RPMI7951 (cell line): ENCODE data around the gene UNG. TPM values are rescaled to one million over a fixed set of nuclear protein-coding genes. Genes with fewer than 3 reads are reported as not detected.
A peak's percentile ranks its signal among the peaks of the same experiment; 100 is the strongest.

Experiments used
- DNase-seq: peaks from one replicate; pipeline ENCODE4 v3.0.0-alpha.2; 2012; ENCODE audit warnings: low read depth
- total RNA-seq: library from RNA; depleted of rRNA; stranded (reverse); fragments of >200 nt; shearing (Covaris generic); gene quantifications from 2 replicates; pipeline ENCODE4 v1.2.3, GENCODE V29; 2014

Gene UNG
- total RNA-seq, 1 experiment from 2014 or later = 32.2 TPM

- DNase-seq = no peak
Measured at GRCh38 chr12:109088818-109089217, 8.6 kb upstream of the UNG start.

- DNase-seq = no peak
Measured at GRCh38 chr12:109089683-109090082, 7.7 kb upstream of the UNG start.

DNA sequence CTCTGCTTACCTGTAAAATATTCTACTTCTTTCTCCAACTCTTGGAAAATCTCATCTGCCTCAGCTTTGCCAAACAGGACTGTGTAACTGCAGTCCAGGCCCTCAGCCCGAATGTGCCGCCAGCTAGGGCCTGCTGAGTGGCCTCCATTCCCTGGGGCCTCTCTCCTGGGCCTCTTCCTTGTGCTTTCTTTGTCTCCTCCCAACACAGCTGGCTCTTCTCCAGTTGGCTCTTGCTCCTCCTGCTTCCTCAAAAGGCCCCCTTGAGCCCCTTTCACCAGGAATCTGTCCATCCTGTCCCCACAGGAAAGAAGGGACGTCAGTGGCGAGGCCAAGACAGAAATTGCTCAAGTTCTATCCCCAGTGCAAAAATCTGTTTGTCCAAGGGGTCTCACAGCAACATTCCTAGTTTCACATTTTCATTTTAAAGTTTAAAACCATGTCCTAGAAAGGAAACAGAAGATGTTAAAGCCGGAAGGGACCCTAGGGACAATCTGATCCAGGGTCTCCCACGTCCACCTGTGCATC is 4.8 kb upstream of the UNG start:
- DNase-seq = no peak

DNA sequence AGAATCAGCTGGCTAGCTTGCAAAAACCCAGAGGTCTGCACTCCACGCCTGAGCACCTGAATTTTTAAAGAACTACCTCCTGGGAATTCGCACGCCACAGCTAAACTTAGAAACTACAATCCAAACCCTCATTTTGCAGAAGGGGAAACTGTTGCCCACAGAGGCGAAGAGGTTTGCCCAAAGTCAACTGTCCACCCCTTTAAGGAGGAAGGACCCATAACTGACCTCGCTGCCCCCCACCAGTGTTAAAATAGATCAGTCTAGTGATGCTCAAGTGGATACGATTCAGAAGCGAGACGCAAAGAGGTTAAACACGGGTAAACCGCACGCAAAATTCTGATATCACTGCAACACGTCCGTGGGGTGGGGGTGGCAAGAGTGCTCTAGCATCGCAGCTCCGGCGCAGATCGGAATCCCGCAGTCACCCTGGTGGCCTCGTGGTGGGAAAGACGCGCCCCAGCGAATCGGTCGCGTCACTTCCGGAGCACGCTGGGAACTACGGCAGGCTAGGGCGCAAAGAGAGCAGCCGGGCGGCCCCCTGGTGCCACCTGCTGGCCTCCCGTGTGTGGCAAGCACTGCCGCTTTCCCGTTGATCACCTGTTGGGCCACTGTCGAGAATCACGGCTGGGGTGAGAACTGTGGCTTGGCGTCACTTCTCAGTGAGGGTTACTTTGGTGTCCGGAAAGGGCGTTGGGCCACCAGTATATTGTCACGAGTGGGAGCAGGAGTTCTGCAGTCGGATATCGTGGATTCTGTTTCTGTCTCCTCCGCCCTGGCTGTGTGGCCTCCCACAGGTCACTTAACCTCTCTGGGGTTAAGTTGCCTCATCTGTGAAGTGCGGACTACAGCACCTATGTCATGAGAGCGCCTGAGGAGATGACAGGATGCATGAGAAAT is 4.1 kb upstream of the UNG start, which contains the start of gene ALKBH2:
TSS of gene ALKBH2 (minus strand) at position 451 of the 897 bp plus-strand sequence. CDS start 686 bp downstream, outside the sequence.
- peak; percentile 85 for DNase-seq

- no peak for DNase-seq
Measured at GRCh38 chr12:109097140-109097434, 310 bp upstream of the UNG start.

DNA sequence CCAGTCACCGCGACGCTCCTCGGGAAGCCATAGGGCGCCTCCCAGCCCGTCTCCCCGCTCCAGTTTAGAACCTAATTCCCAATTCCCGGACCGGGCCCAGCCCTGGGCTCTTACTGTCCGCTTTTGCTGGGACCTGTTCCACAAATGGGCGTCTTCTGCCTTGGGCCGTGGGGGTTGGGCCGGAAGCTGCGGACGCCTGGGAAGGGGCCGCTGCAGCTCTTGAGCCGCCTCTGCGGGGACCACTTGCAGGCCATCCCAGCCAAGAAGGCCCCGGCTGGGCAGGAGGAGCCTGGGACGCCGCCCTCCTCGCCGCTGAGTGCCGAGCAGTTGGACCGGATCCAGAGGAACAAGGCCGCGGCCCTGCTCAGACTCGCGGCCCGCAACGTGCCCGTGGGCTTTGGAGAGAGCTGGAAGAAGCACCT is 797 bp downstream of the UNG start:
- DNase-seq = peak; percentile 65

DNA sequence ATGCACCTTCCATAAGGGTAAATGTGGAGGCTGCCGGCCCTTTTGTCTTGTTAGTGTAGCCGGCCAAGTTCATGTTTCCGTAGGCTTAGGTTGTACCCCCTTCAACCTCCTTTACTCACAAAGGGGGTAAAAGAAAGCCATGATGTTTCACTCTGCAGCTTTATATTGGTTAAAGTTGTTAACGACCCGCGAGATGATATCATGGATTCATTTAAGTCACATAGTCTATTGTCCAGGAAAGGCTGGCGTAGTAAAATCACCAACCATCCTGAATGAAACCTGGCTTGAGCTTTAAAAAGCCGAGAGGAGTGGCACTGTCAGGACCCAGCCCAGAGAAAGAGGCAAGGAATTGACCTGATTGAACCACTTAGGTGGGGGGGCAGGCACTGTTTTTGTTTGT is 1.3 kb downstream of the UNG start:
- no peak for DNase-seq

GRCh38 chr12:109099431-109100020 is 2.1 kb downstream of the UNG start:
- no peak for DNase-seq

DNA sequence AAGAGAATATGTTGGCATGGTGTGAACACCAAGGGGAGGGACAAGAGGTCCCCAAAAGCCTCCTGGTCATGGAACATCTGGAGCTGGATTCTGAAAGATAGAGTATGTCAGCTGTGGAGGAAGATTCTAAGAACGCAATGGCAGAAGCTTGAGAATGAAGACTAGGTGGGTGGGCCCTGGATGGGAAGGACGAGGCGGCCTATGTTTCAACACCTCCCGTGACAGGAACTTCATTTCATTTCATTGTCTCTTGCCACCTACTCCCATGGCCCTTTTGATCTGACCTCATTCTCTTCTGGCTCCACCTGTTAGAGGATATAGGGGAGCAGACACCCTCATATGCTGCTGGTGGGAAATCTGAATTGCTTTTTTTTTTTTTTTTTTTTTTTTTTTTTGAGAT is 3.3 kb downstream of the UNG start:
- DNase-seq = no peak

DNA sequence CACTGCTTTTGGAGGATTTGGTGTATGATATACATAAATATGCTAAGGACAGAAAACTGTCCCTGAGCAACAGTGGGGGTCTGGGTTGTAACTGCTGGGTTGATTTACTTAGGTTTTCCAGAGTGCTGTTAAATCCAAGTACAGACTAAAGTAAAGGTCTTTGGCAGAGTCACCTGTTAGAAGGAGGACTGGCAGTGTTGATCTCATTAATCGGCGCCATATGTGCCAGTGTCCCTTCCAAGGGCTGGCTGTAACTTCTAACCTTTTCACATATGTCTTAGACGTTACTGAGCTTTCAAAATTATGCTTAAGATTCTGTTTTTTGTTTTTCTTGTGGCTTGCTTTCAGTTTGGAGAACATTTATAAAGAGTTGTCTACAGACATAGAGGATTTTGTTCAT is 5.1 kb downstream of the UNG start:
- no peak for DNase-seq

GRCh38 chr12:109105176-109105575 is 7.8 kb downstream of the UNG start:
- DNase-seq = no peak

DNA sequence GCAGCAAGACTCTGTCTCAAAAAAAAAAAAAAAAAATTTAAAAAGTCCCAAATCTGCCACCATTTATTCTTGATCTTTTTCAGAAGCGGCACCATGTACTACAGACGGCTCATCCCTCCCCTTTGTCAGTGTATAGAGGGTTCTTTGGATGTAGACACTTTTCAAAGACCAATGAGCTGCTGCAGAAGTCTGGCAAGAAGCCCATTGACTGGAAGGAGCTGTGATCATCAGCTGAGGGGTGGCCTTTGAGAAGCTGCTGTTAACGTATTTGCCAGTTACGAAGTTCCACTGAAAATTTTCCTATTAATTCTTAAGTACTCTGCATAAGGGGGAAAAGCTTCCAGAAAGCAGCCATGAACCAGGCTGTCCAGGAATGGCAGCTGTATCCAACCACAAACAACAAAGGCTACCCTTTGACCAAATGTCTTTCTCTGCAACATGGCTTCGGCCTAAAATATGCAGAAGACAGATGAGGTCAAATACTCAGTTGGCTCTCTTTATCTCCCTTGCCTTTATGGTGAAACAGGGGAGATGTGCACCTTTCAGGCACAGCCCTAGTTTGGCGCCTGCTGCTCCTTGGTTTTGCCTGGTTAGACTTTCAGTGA is 12.5 kb downstream of the UNG start:
- no peak for DNase-seq

DNA sequence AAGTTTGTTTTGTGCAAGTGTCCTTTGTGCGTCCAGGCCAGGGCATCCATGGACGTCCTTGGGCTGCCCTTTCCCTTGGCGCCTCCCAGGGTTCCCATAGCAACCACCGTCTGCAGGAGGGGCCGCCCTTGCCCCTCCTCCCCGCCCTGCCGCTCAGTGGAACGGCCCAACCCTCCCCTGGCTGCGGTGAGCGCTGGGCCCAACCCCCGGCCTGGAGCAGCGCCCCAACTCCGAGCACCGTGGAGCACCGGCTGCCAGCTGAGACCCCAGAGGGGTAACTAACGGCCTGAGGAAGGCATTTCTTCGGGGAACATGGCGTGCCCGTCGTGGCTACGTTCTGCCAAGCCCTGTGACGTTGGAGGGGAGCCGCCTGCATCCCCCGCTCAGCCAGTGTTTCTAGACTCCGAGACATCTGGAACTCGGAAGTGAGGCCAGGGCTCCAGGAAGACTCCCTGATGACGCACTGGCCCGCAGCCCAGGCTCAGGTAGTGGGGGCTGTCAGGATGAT is 13.6 kb downstream of the UNG start:
- peak; percentile 87 for DNase-seq

DNA sequence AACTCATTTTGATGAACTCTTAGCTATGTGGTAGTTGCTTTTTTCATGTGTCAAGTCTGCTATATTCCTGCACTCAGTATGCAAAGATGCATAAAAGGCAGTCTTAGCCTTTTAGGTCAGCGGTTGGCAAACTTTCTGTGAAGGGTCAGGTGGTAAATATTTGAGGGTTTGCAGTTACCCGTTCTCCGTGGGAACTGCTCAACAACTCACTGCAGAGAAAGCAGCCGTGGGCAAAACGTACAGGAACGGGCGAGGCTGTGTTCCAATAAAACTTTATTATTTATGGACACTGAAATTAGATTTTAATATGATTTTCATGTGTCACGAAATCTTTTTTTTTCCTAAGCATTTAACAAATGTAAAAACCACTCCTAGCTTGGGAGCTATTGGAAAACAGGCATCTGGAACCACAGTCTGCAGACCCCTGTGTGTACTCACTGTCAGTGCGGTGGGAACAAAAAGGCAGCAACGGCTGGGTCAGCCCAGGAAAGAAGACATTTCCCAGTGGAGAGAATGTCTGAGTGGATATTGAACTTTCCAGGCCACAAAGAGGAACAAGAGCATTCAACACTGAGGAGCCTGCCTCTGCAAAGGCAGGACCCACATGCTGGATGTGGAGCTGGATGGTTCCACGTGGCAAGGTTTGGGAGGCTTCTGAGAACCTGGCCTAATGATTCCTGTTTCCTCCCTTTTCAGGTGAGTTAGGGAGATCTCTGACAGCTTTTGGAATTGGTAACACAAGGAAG is 15.5 kb downstream of the UNG start:
- DNase-seq = no peak

GRCh38 chr12:109113661-109114321 is 16.4 kb downstream of the UNG start:
- no peak for DNase-seq

- DNase-seq = no peak
Measured at GRCh38 chr12:109114644-109115043, 17.2 kb downstream of the UNG start.

- no peak for DNase-seq
Measured at GRCh38 chr12:109115404-109115757, 18.0 kb downstream of the UNG start.

GRCh38 chr12:109115758-109116610 is 18.6 kb downstream of the UNG start, which contains the start of gene ACACB:
Gene ACACB (plus strand): TSS chr12:109116587. CDS start chr12:109139406, 22,819 bp downstream.
- DNase-seq = no peak

DNA sequence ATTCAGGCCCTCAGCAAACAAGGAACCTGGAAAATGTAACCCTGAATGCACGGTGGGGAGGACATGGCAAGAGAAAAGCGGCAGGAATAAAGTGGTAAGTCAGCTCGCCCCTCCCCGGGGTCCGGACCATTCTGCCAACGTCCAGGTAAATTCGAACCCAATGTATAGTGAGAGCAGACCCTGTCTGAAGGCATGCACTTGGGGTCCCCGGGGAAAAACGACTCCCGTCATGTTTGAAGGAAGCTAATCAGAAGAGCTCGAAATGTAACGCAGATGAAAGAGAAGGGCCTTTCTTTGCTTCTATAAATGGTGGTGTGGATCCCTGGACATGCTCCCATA is 19.2 kb downstream of the UNG start:
- DNase-seq = no peak

DNA sequence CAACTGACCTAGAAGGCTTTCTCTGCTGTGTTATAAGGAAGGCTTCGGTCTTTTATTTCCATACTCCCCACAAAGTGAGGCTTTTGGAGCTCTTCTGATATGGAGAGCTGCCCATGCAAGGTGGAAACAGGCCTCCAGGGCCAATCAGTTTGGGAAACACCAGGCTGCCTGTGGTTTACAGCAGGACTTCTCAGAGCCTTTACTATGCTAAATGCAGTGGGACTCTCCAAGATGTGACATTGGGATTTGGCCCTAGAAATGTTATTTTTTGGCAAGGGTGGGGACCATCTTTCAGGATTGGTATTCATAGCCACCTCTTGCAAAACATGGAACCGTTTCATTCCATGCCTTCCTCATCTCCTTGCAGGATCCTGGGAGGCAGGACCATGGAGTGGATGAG is 22.7 kb downstream of the UNG start:
- no peak for DNase-seq
